Stimulated activated CD8-positive, alpha-beta memory T cell treated with anti-CD3 and anti-CD28 coated beads, Interleukin-15, amount 100 ng/mL, for 4 hours (primary cell): ENCODE results near the gene SPRR5.

Experiments used
- DNase-seq, 2 donors: peaks; one replicate each; pipeline ENCODE4 v3.0.0-alpha.2; 2020; ENCODE audit warnings: low read depth in 2 of 2

Gene SPRR5

GRCh38 chr1:152946248-152946647 is 758 bp upstream of the SPRR5 start:
- no peak for DNase-seq

GRCh38 chr1:152951711-152952110 is 4.7 kb downstream of the SPRR5 start:
- DNase-seq: no peak

- DNase-seq: no peak
Observed at GRCh38 chr1:152953761-152954160, 6.8 kb downstream of the SPRR5 start.

GRCh38 chr1:152954436-152954835 is 7.4 kb downstream of the SPRR5 start:
- DNase-seq: no peak

- DNase-seq: no peak
Observed at GRCh38 chr1:152957561-152957960, 10.6 kb downstream of the SPRR5 start.

- DNase-seq: no peak
Observed at GRCh38 chr1:152959273-152959672, 12.3 kb downstream of the SPRR5 start.

GRCh38 chr1:152959801-152960451 is 12.9 kb downstream of the SPRR5 start:
- DNase-seq: no peak

GRCh38 chr1:152960452-152961044 is 13.5 kb downstream of the SPRR5 start:
- DNase-seq: no peak

GRCh38 chr1:152961226-152961891 is 14.4 kb downstream of the SPRR5 start:
- DNase-seq: no peak

GRCh38 chr1:152962876-152963415 is 15.9 kb downstream of the SPRR5 start:
- no peak for DNase-seq

GRCh38 chr1:152964536-152964935 is 17.5 kb downstream of the SPRR5 start:
- no peak for DNase-seq

GRCh38 chr1:152965853-152966252 is 18.8 kb downstream of the SPRR5 start:
- no peak for DNase-seq

GRCh38 chr1:152967201-152967600 is 20.2 kb downstream of the SPRR5 start:
- DNase-seq: no peak

- DNase-seq: no peak
Observed at GRCh38 chr1:152968248-152968647, 21.2 kb downstream of the SPRR5 start.

GRCh38 chr1:152969036-152969435 is 22.0 kb downstream of the SPRR5 start:
- DNase-seq: no peak

- no peak for DNase-seq
Observed at GRCh38 chr1:152970495-152970894, 23.5 kb downstream of the SPRR5 start, which contains the start of gene SPRR4. TSS of gene SPRR4 (plus strand) at chr1:152970648. CDS start at chr1:152971891, 1,243 bp downstream.

GRCh38 chr1:152972196-152972886 is 25.3 kb downstream of the SPRR5 start:
- DNase-seq: no peak

- no peak for DNase-seq
Observed at GRCh38 chr1:152976688-152977087, 29.7 kb downstream of the SPRR5 start.

- DNase-seq: no peak
Observed at GRCh38 chr1:152977614-152978013, 30.6 kb downstream of the SPRR5 start.

- no peak for DNase-seq
Observed at GRCh38 chr1:152980676-152981075, 33.7 kb downstream of the SPRR5 start.

GRCh38 chr1:152981146-152981871 is 34.3 kb downstream of the SPRR5 start:
- no peak for DNase-seq

- no peak for DNase-seq
Observed at GRCh38 chr1:152982076-152982475, 35.1 kb downstream of the SPRR5 start.
